GM23338 (cell line): Measurements from ENCODE around the gene RHBDD1. TPM values are rescaled to one million over a fixed set of nuclear protein-coding genes. Genes with fewer than 3 reads are reported as not detected.

Experiments used
- ATAC-seq: fragments of 200-7000 bp; cut with Tn5 transposase; 3 replicates; pipeline ENCODE4 v1.9.1; 2020
- DNase-seq: peaks from one replicate; pipeline ENCODE4 v3.0.0-alpha.2; 2015; ENCODE audit warnings: low spot score
- H2AFZ ChIP-seq: fragments of 200-600 bp; sonication (generic); 2 replicates; pipeline ENCODE4 v1.8.0; 2016; ENCODE audit warnings: antibody characterized with exemption, mild to moderate bottlenecking, moderate library complexity
- H3F3A ChIP-seq: fragments of 200-600 bp; sonication (generic); replicated peaks from 2 replicates; pipeline ENCODE4 v1.8.0; 2017; ENCODE audit warnings: antibody characterized with exemption, mixed run types, low read depth
- H3K27ac ChIP-seq: fragments of 200-600 bp; sonication (generic); 2 replicates; pipeline ENCODE4 v1.6.1; 2016; ENCODE audit warnings: low read depth
- H3K27me3 ChIP-seq: fragments of 200-600 bp; sonication (generic); 2 replicates; pipeline ENCODE4 v1.8.0; 2016; ENCODE audit warnings: mild to moderate bottlenecking, mixed run types, moderate library complexity; ENCODE audit not compliant: insufficient read depth
- H3K36me3 ChIP-seq: fragments of 200-600 bp; sonication (generic); 2 replicates; pipeline ENCODE4 v1.8.0; 2016; ENCODE audit warnings: mild to moderate bottlenecking; ENCODE audit not compliant: insufficient read depth
- H3K4me1 ChIP-seq: fragments of 200-600 bp; sonication (generic); 2 replicates; pipeline ENCODE4 v1.8.0; 2016; ENCODE audit warnings: mild to moderate bottlenecking, moderate library complexity; ENCODE audit not compliant: insufficient read depth
- H3K4me2 ChIP-seq: fragments of 200-600 bp; sonication (generic); 2 replicates; pipeline ENCODE4 v1.7.1; 2017; ENCODE audit warnings: mixed run types
- H3K4me3 ChIP-seq: fragments of 200-600 bp; sonication (generic); 2 replicates; pipeline ENCODE4 v1.6.1; 2016; ENCODE audit warnings: mixed run types
- H3K79me2 ChIP-seq: fragments of 200-600 bp; sonication (generic); replicated peaks from 2 replicates; pipeline ENCODE4 v1.8.0; 2017; ENCODE audit warnings: mild to moderate bottlenecking; ENCODE audit not compliant: insufficient read depth
- H3K9me2 ChIP-seq: fragments of 200-600 bp; sonication (generic); 2 replicates; pipeline ENCODE4 v1.8.0; 2017; ENCODE audit not compliant: insufficient read depth
- H4K20me1 ChIP-seq: fragments of 200-600 bp; sonication (generic); replicated peaks from 2 replicates; pipeline ENCODE4 v1.8.0; 2017; ENCODE audit warnings: mild to moderate bottlenecking; ENCODE audit not compliant: insufficient read depth
- H3K27ac Mint-ChIP-seq: 2 replicates; pipeline ENCODE4 v1.8.0; 2020; ENCODE audit warnings: inconsistent platforms, mild to moderate bottlenecking, moderate library complexity, mixed read lengths
- H3K27me3 Mint-ChIP-seq: 3 replicates; pipeline ENCODE4 v1.8.0; 2022; ENCODE audit warnings: low read depth, mild to moderate bottlenecking, moderate library complexity, mixed read lengths, inconsistent platforms; ENCODE audit not compliant: insufficient read depth, poor library complexity
- H3K36me3 Mint-ChIP-seq: 3 replicates; pipeline ENCODE4 v1.8.0; 2021; ENCODE audit warnings: low read depth, mild to moderate bottlenecking, inconsistent platforms, moderate library complexity, mixed read lengths
- H3K4me1 Mint-ChIP-seq: 3 replicates; pipeline ENCODE4 v1.8.0; 2020; ENCODE audit warnings: mild to moderate bottlenecking, inconsistent platforms, mixed read lengths
- H3K4me3 Mint-ChIP-seq: 3 replicates; pipeline ENCODE4 v1.8.0; 2021; ENCODE audit warnings: moderate library complexity, mild to moderate bottlenecking, inconsistent platforms, mixed read lengths
- H3K9me3 Mint-ChIP-seq: 3 replicates; pipeline ENCODE4 v1.8.0; 2020; ENCODE audit warnings: moderate library complexity, mild to moderate bottlenecking, inconsistent platforms, mixed read lengths
- CREB1 ChIP-seq: fragments of 250-450 bp; sonication (Bioruptor Pico); IDR thresholded peaks from 2 replicates; pipeline ENCODE4 v1.5.0; 2020; ENCODE audit warnings: low read depth, mild to moderate bottlenecking, moderate library complexity
- CTCF ChIP-seq, 2 experiments: fragments of 200-600 bp in 1 of 2; sonication (generic) in 1 of 2; conservative IDR thresholded peaks; 2 replicates each; pipeline versions ENCODE4 v1.5.1 to v1.6.1; 2016 to 2017; ENCODE audit warnings: antibody characterized with exemption in 2 of 2, low read depth in 2 of 2, mild to moderate bottlenecking in 2 of 2, moderate library complexity in 1 of 2
- ETS1 ChIP-seq: IDR thresholded peaks from 2 replicates; pipeline ENCODE4 v1.6.1; 2016; ENCODE audit warnings: antibody characterized with exemption
- EZH2 ChIP-seq: fragments of 200-600 bp; sonication (generic); IDR thresholded peaks from one replicate; pipeline ENCODE4 v1.8.0; 2017; ENCODE audit warnings: antibody characterized with exemption, mild to moderate bottlenecking, low read depth; ENCODE audit not compliant: unreplicated experiment
- EZH2phosphoT487 ChIP-seq: fragments of 200-600 bp; sonication (generic); IDR thresholded peaks from one replicate; pipeline ENCODE4 v1.8.1; 2018; ENCODE audit warnings: antibody characterized with exemption; ENCODE audit not compliant: unreplicated experiment
- JUNB ChIP-seq: IDR thresholded peaks from one replicate; pipeline ENCODE4 v1.6.1; 2016; ENCODE audit warnings: antibody characterized with exemption; ENCODE audit not compliant: unreplicated experiment
- REST ChIP-seq: IDR thresholded peaks from one replicate; pipeline ENCODE4 v1.6.1; 2018; ENCODE audit warnings: antibody characterized with exemption; ENCODE audit not compliant: unreplicated experiment
- ZNF114 ChIP-seq: fragments of 250-450 bp; sonication (Bioruptor Pico); IDR thresholded peaks from 2 replicates; pipeline ENCODE4 v1.5.0; 2020; ENCODE audit warnings: mild to moderate bottlenecking, moderate library complexity
- ZNF331 ChIP-seq: fragments of 250-450 bp; sonication (Bioruptor Pico); IDR thresholded peaks from 2 replicates; pipeline ENCODE4 v1.5.0; 2020; ENCODE audit warnings: low read depth, mild to moderate bottlenecking, moderate library complexity
- ZNF462 ChIP-seq: fragments of 250-450 bp; sonication (Bioruptor Pico); IDR thresholded peaks from 2 replicates; pipeline ENCODE4 v1.5.0; 2020; ENCODE audit warnings: mild to moderate bottlenecking, moderate library complexity
- polyA plus RNA-seq: library from polyadenylated mRNA; unstranded; fragments of >200 nt; fragmentation: Nextera tagmentation; extraction: Ambion mirVana; gene quantifications from 2 replicates; pipeline ENCODE4 v1.2.1, GENCODE V29; 2016
- total RNA-seq: library from RNA; depleted of rRNA; stranded (reverse); fragments of >200 nt; shearing (Covaris generic); gene quantifications from 2 replicates; pipeline ENCODE4 v1.2.3, GENCODE V29; 2014

Gene RHBDD1
- total and polyA plus RNA-seq, 2 experiments from 2014 or later, result 7.3 to 13.0 TPM

DNA sequence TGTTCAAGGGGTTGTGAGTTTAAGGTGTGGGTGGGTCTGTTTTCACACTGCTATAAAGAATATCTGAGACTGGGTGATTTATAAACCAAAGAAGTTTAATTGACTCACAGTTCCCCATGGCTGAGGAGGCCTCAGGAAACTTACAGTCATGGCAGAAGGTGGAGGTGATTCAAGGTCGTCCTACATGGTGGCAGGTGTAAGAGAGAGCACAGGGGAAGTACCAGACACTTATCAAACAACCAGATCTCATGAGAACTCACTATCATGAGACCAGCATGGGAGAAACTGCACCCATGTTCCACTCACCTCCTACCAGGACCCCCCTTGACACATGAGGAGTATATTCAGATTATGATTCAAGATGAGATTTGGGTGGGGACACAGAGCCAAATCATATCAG lies 38.0 kb downstream of the RHBDD1 start:
- Histone ChIP-seq H3K79me2 (no peaks in the 10 kb centered on the region), H3K4me1 (peaks cover 25% of the 10 kb centered on the region), H4K20me1 (no peaks in the 10 kb centered on the region), H3K27me3 (no peaks in the 10 kb centered on the region), H3K4me3 (no peak overlapping the region), H3K36me3 (no peaks in the 10 kb centered on the region), H3K9me2 (no peaks in the 10 kb centered on the region; the same call in 1 of the 2 replicates), H3K27ac (no peak overlapping the region), H2AFZ (no peak overlapping the region), H3F3A (no peaks in the 10 kb centered on the region), H3K4me2 (no peak overlapping the region)
- H3K27ac Mint-ChIP-seq, result peak overlapping the region; percentile 62; the same call in 1 of the 2 replicates
- no peak for DNase-seq
- no peaks in the 10 kb centered on the region for H3K9me3 Mint-ChIP-seq
- H3K4me3 Mint-ChIP-seq, result no peak overlapping the region
- no peak for ATAC-seq
- TF ChIP-seq ETS1 (no peak), ZNF114 (no peak), ZNF331 (CRISPR knock-in tag) (no peak), EZH2 (no peak), ZNF462 (CRISPR knock-in tag) (no peak), CTCF (conservative IDR thresholded peaks at IDR 0.05; ENCODE audit: low read depth in 2 of 2) (no peak), REST (no peak), EZH2phosphoT487 (no peak), JUNB (no peak), CREB1 (CRISPR knock-in tag) (no peak)
- no peaks in the 10 kb centered on the region for H3K27me3 Mint-ChIP-seq
- no peaks in the 10 kb centered on the region for H3K36me3 Mint-ChIP-seq
- peaks cover 20% of the 10 kb centered on the region for H3K4me1 Mint-ChIP-seq
